Cardiac muscle cell (in vitro differentiated cells and primary cell): ENCODE measurements around the gene PDLIM4. TPM values are rescaled to one million over a fixed set of nuclear protein-coding genes. Genes with fewer than 3 reads are reported as not detected.

Experiments used
- DNase-seq, 2 donors: peaks; one replicate each; pipeline versions ENCODE4 v3.0.0 to v3.0.0-alpha.2; 2010 to 2017; ENCODE audit warnings: low read depth in 1 of 2, low spot score in 1 of 2
- H3K27ac ChIP-seq: fragments of 200-600 bp; sonication (generic); 2 replicates; pipeline ENCODE4 v1.5.1; 2016
- H3K27me3 ChIP-seq: fragments of 200-600 bp; sonication (generic); 2 replicates; pipeline ENCODE4 v1.6.0; 2016; ENCODE audit warnings: control low read depth
- H3K36me3 ChIP-seq: fragments of 200-600 bp; sonication (generic); 2 replicates; pipeline ENCODE4 v1.5.1; 2016; ENCODE audit warnings: control low read depth
- H3K4me1 ChIP-seq: fragments of 200-600 bp; sonication (generic); 2 replicates; pipeline ENCODE4 v1.8.1; 2017; ENCODE audit warnings: low read depth, mild to moderate bottlenecking, mixed run types
- H3K4me3 ChIP-seq: fragments of 200-600 bp; sonication (generic); 2 replicates; pipeline ENCODE4 v1.5.1; 2016; ENCODE audit warnings: mild to moderate bottlenecking
- H3K9me3 ChIP-seq: fragments of 200-600 bp; sonication (generic); 2 replicates; pipeline ENCODE4 v1.5.1; 2017; ENCODE audit warnings: low read depth, mild to moderate bottlenecking, control low read depth
- CTCF ChIP-seq: IDR thresholded peaks from 2 replicates; pipeline ENCODE4 v1.5.1; 2012; ENCODE audit warnings: low read depth, mild to moderate bottlenecking, low read length
- polyA plus RNA-seq: library from polyadenylated mRNA; unstranded; fragments of >200 nt; fragmentation: Nextera tagmentation; extraction: Ambion mirVana; gene quantifications from 2 replicates; pipeline ENCODE4 v1.2.1, GENCODE V29; 2016
- total RNA-seq: library from RNA; depleted of rRNA; stranded (reverse); fragments of >200 nt; gene quantifications from 2 replicates; pipeline ENCODE4 v1.2.3, GENCODE V29; 2016

The PDLIM4 gene
- total and polyA plus RNA-seq, 2 experiments from 2014 or later: 23.1 to 32.7 TPM

- no peak for TF ChIP-seq CTCF
- Histone ChIP-seq H3K4me1 (peaks cover 8% of the 10 kb centered on the region), H3K9me3 (no peaks in the 10 kb centered on the region), H3K27me3 (no peaks in the 10 kb centered on the region), H3K36me3 (no peaks in the 10 kb centered on the region), H3K27ac (no peak overlapping the region), H3K4me3 (no peak overlapping the region)
- DNase-seq: no peak
Measured at GRCh38 chr5:132274050-132274792, 16.7 kb downstream of the PDLIM4 start.

GRCh38 chr5:132275367-132276220, 18.1 kb downstream of the PDLIM4 start:
- Histone ChIP-seq H3K27me3 (no peaks in the 10 kb centered on the region), H3K4me3 (no peak overlapping the region), H3K36me3 (no peaks in the 10 kb centered on the region), H3K4me1 (peaks cover 8% of the 10 kb centered on the region), H3K27ac (no peak overlapping the region), H3K9me3 (no peaks in the 10 kb centered on the region)
- no peak for DNase-seq
- TF ChIP-seq CTCF: no peak

- no peak for DNase-seq
- H3K27ac ChIP-seq: no peak overlapping the region
- H3K4me1 ChIP-seq: peaks cover 8% of the 10 kb centered on the region
Measured at GRCh38 chr5:132277256-132277655, 19.8 kb downstream of the PDLIM4 start.

GRCh38 chr5:132277971-132278853, 20.7 kb downstream of the PDLIM4 start:
- Histone ChIP-seq H3K9me3 (no peaks in the 10 kb centered on the region), H3K4me3 (no peak overlapping the region), H3K27me3 (no peaks in the 10 kb centered on the region), H3K4me1 (peaks cover 8% of the 10 kb centered on the region), H3K27ac (peak overlapping the region; percentile 43), H3K36me3 (no peaks in the 10 kb centered on the region)
- peak in 1 of 2 donors; percentile 28 for DNase-seq
- no peak for TF ChIP-seq CTCF

More at GRCh38 chr5:132277256-132277655, 19.8 kb downstream of the PDLIM4 start:
- Histone ChIP-seq H3K9me3 (no peaks in the 10 kb centered on the region), H3K27me3 (no peaks in the 10 kb centered on the region), H3K4me3 (no peak overlapping the region), H3K36me3 (no peaks in the 10 kb centered on the region)
- no peak for TF ChIP-seq CTCF

GRCh38 chr5:132279801-132280200, 22.3 kb downstream of the PDLIM4 start:
- TF ChIP-seq CTCF: no peak
- H3K4me1 ChIP-seq: peaks cover 8% of the 10 kb centered on the region
- DNase-seq: no peak
- no peaks in the 10 kb centered on the region for H3K36me3 ChIP-seq
- H3K9me3 ChIP-seq: no peaks in the 10 kb centered on the region
- no peaks in the 10 kb centered on the region for H3K27me3 ChIP-seq
- H3K4me3 ChIP-seq: no peak overlapping the region
- no peak overlapping the region for H3K27ac ChIP-seq
